Measurements from ENCODE around the gene PDLIM1.
"Not testable (repeated sequence)": the region's sequence is repeated elsewhere in the genome, so short reads cannot be mapped to it uniquely, and the experiment has no call there.

The PDLIM1 gene

GRCh38 chr10:95237376-95238170, 53.2 kb downstream of the PDLIM1 start:
- Histone ChIP-seq H3K27me3 (ENCODE audit: insufficient read depth, insufficient read length) (no peaks in the 10 kb centered on the region), H3K4me3 (ENCODE audit: insufficient read length, low read depth) (no peak overlapping the region), H3K36me3 (ENCODE audit: insufficient read depth, insufficient read length, low read length) (peaks cover 70% of the 10 kb centered on the region), H3K9me3 (ENCODE audit: insufficient read depth, low read length) (peaks cover 1% of the 10 kb centered on the region; the same call in 1 of the 2 replicates), H3K9ac (ENCODE audit: insufficient read length, low read depth) (no peak overlapping the region), H3K4me1 (ENCODE audit: insufficient read depth, insufficient read length) (no peaks in the 10 kb centered on the region)
- no peak for DNase-seq (ENCODE audit: low read depth, low spot score)
- no peak for TF ChIP-seq YY1 (IDR thresholded peaks at IDR 0.05; ENCODE audit: insufficient read depth, insufficient read length)
- TF ChIP-seq SUZ12 (IDR thresholded peaks at IDR 0.05; ENCODE audit: extremely low read depth, insufficient read depth, insufficient read length): no peak
- no peak for TF ChIP-seq ZNF274 (IDR thresholded peaks at IDR 0.05; ENCODE audit: low read depth, low read length)

GRCh38 chr10:95236068-95236903, 54.5 kb downstream of the PDLIM1 start:
- H3K36me3 ChIP-seq (ENCODE audit: insufficient read depth, insufficient read length, low read length): peaks cover 60% of the 10 kb centered on the region
- no peaks in the 10 kb centered on the region for H3K27me3 ChIP-seq (ENCODE audit: insufficient read depth, insufficient read length)
- H3K9ac ChIP-seq (ENCODE audit: insufficient read length, low read depth): no peak overlapping the region
- TF ChIP-seq SUZ12 (IDR thresholded peaks at IDR 0.05; ENCODE audit: extremely low read depth, insufficient read depth, insufficient read length) (no peak), ZNF274 (IDR thresholded peaks at IDR 0.05; ENCODE audit: low read depth, low read length) (no peak), YY1 (IDR thresholded peaks at IDR 0.05; ENCODE audit: insufficient read depth, insufficient read length) (no peak)
- DNase-seq (ENCODE audit: low read depth, low spot score): no peak
- H3K9me3 ChIP-seq (ENCODE audit: insufficient read depth, low read length): peaks cover 5% of the 10 kb centered on the region; the same call in 1 of the 2 replicates
- no peaks in the 10 kb centered on the region for H3K4me1 ChIP-seq (ENCODE audit: insufficient read depth, insufficient read length)
- no peak overlapping the region for H3K4me3 ChIP-seq (ENCODE audit: insufficient read length, low read depth)

- TF ChIP-seq ZNF274 (IDR thresholded peaks at IDR 0.05; ENCODE audit: low read depth, low read length) (no peak), SUZ12 (IDR thresholded peaks at IDR 0.05; ENCODE audit: extremely low read depth, insufficient read depth, insufficient read length) (no peak), YY1 (IDR thresholded peaks at IDR 0.05; ENCODE audit: insufficient read depth, insufficient read length) (no peak)
- no peak for DNase-seq (ENCODE audit: low read depth, low spot score)
- Histone ChIP-seq H3K9me3 (ENCODE audit: insufficient read depth, low read length) (peaks cover 8% of the 10 kb centered on the region; the same call in 1 of the 2 replicates), H3K4me3 (ENCODE audit: insufficient read length, low read depth) (no peak overlapping the region), H3K27me3 (ENCODE audit: insufficient read depth, insufficient read length) (no peaks in the 10 kb centered on the region), H3K9ac (ENCODE audit: insufficient read length, low read depth) (no peak overlapping the region), H3K36me3 (ENCODE audit: insufficient read depth, insufficient read length, low read length) (peaks cover 54% of the 10 kb centered on the region), H3K4me1 (ENCODE audit: insufficient read depth, insufficient read length) (no peaks in the 10 kb centered on the region)
These were observed 55.1 kb downstream of the PDLIM1 start for GRCh38 chr10:95235676-95236067.

- Histone ChIP-seq H3K9me3 (ENCODE audit: insufficient read depth, low read length) (peaks cover 15% of the 10 kb centered on the region; the same call in 1 of the 2 replicates), H3K4me1 (ENCODE audit: insufficient read depth, insufficient read length) (no peaks in the 10 kb centered on the region), H3K36me3 (ENCODE audit: insufficient read depth, insufficient read length, low read length) (peaks cover 48% of the 10 kb centered on the region), H3K9ac (ENCODE audit: insufficient read length, low read depth) (no peak overlapping the region), H3K4me3 (ENCODE audit: insufficient read length, low read depth) (no peak overlapping the region), H3K27me3 (ENCODE audit: insufficient read depth, insufficient read length) (no peaks in the 10 kb centered on the region)
- TF ChIP-seq ZNF274 (IDR thresholded peaks at IDR 0.05; ENCODE audit: low read depth, low read length) (no peak), YY1 (IDR thresholded peaks at IDR 0.05; ENCODE audit: insufficient read depth, insufficient read length) (no peak), SUZ12 (IDR thresholded peaks at IDR 0.05; ENCODE audit: extremely low read depth, insufficient read depth, insufficient read length) (no peak)
- no peak for DNase-seq (ENCODE audit: low read depth, low spot score)
These were observed 55.9 kb downstream of the PDLIM1 start for GRCh38 chr10:95234951-95235350.

GRCh38 chr10:95233377-95234034, 57.3 kb downstream of the PDLIM1 start:
- Histone ChIP-seq H3K9me3 (ENCODE audit: insufficient read depth, low read length) (peaks cover 22% of the 10 kb centered on the region; the same call in 1 of the 2 replicates), H3K4me3 (ENCODE audit: insufficient read length, low read depth) (no peak overlapping the region), H3K4me1 (ENCODE audit: insufficient read depth, insufficient read length) (no peaks in the 10 kb centered on the region), H3K36me3 (ENCODE audit: insufficient read depth, insufficient read length, low read length) (peaks cover 48% of the 10 kb centered on the region), H3K27me3 (ENCODE audit: insufficient read depth, insufficient read length) (no peaks in the 10 kb centered on the region), H3K9ac (ENCODE audit: insufficient read length, low read depth) (no peak overlapping the region)
- TF ChIP-seq ZNF274 (IDR thresholded peaks at IDR 0.05; ENCODE audit: low read depth, low read length) (no peak), SUZ12 (IDR thresholded peaks at IDR 0.05; ENCODE audit: extremely low read depth, insufficient read depth, insufficient read length) (no peak), YY1 (IDR thresholded peaks at IDR 0.05; ENCODE audit: insufficient read depth, insufficient read length) (no peak)
- DNase-seq (ENCODE audit: low read depth, low spot score): no peak

- not testable (repeated sequence) for DNase-seq (ENCODE audit: low read depth, low spot score); H3K27me3 ChIP-seq (ENCODE audit: insufficient read depth, insufficient read length); H3K4me1 ChIP-seq (ENCODE audit: insufficient read depth, insufficient read length)
- Histone ChIP-seq H3K9me3 (ENCODE audit: insufficient read depth, low read length) (peaks cover 22% of the 10 kb centered on the region; the same call in 1 of the 2 replicates), H3K4me3 (ENCODE audit: insufficient read length, low read depth) (peak overlapping the region; percentile 43), H3K9ac (ENCODE audit: insufficient read length, low read depth) (peak overlapping the region; percentile 72), H3K36me3 (ENCODE audit: insufficient read depth, insufficient read length, low read length) (peaks cover 30% of the 10 kb centered on the region)
- peak; percentile 25 for TF ChIP-seq YY1 (IDR thresholded peaks at IDR 0.05; ENCODE audit: insufficient read depth, insufficient read length)
These were observed 59.9 kb downstream of the PDLIM1 start for GRCh38 chr10:95230677-95231586.

Data from NT2/D1 (cell line).